GM21447 (cell line): ENCODE measurements around the gene TIMELESS.
A peak's percentile ranks its signal among the peaks of the same experiment; 100 is the strongest.
"Not testable (repeated sequence)": the region's sequence is repeated elsewhere in the genome, so short reads cannot be mapped to it uniquely, and the experiment has no call there.

ENCODE experiments used
- ATAC-seq: cut with Tn5 transposase; IDR thresholded peaks from one replicate; pipeline ENCODE4 v1.9.1; 2021; ENCODE audit not compliant: unreplicated experiment

The TIMELESS gene

GRCh38 chr12:56410768-56411167 lies 38.5 kb downstream of the TIMELESS start:
- ATAC-seq = no peak

GRCh38 chr12:56408799-56409417 lies 40.3 kb downstream of the TIMELESS start:
- ATAC-seq = no peak

GRCh38 chr12:56404227-56404626 lies 45.0 kb downstream of the TIMELESS start:
- ATAC-seq = not testable (repeated sequence)

GRCh38 chr12:56401612-56402011 lies 47.6 kb downstream of the TIMELESS start:
- ATAC-seq = not testable (repeated sequence)

GRCh38 chr12:56401125-56401524 lies 48.1 kb downstream of the TIMELESS start:
- ATAC-seq = not testable (repeated sequence)

GRCh38 chr12:56399466-56399865 lies 49.8 kb downstream of the TIMELESS start:
- not testable (repeated sequence) for ATAC-seq

GRCh38 chr12:56398324-56398723 lies 50.9 kb downstream of the TIMELESS start:
- ATAC-seq = no peak

GRCh38 chr12:56392331-56392730 lies 56.9 kb downstream of the TIMELESS start:
- no peak for ATAC-seq

- no peak for ATAC-seq
Observed at GRCh38 chr12:56391721-56392120, 57.5 kb downstream of the TIMELESS start.

- ATAC-seq = no peak
Observed at GRCh38 chr12:56389412-56389811, 59.8 kb downstream of the TIMELESS start.

GRCh38 chr12:56387152-56387736 lies 62.0 kb downstream of the TIMELESS start:
- no peak for ATAC-seq

- ATAC-seq = no peak
Observed at GRCh38 chr12:56385873-56386272, 63.4 kb downstream of the TIMELESS start.

- ATAC-seq = no peak
Observed at GRCh38 chr12:56382611-56383010, 66.6 kb downstream of the TIMELESS start.

- no peak for ATAC-seq
Observed at GRCh38 chr12:56377989-56378316, 71.3 kb downstream of the TIMELESS start.

- ATAC-seq = no peak
Observed at GRCh38 chr12:56377310-56377988, 71.8 kb downstream of the TIMELESS start.

GRCh38 chr12:56375598-56376434 lies 73.4 kb downstream of the TIMELESS start:
- ATAC-seq = peak; percentile 61

- ATAC-seq = peak; percentile 35
Observed at GRCh38 chr12:56374726-56375597, 74.3 kb downstream of the TIMELESS start.

- no peak for ATAC-seq
Observed at GRCh38 chr12:56373515-56373914, 75.7 kb downstream of the TIMELESS start.

GRCh38 chr12:56366948-56367347 lies 82.3 kb downstream of the TIMELESS start:
- no peak for ATAC-seq
